Cardiac fibroblast (primary cell): ENCODE data around the gene LAMB4.
A peak's percentile ranks its signal among the peaks of the same experiment; 100 is the strongest.

ENCODE experiments used
- DNase-seq, 2 donors: peaks; one replicate each; pipeline versions ENCODE4 v3.0.0 to v3.0.0-alpha.2; 2010; ENCODE audit warnings: low read depth in 2 of 2
- H3K4me3 ChIP-seq, 2 donors: replicated peaks in 1 of 2; 1 replicate in 1 of 2; 2 replicates in 1 of 2; pipeline ENCODE4 v1.5.1; 2011; ENCODE audit warnings: low read depth in 2 of 2, low read length in 2 of 2, mild to moderate bottlenecking in 2 of 2, moderate library complexity in 1 of 2
- TF ChIP-seq, protein P1 (sequence below): IDR thresholded peaks from one replicate; pipeline ENCODE4 v1.5.1; 2011; ENCODE audit warnings: low read depth, mild to moderate bottlenecking, low read length, inconsistent platforms

The LAMB4 gene

DNA sequence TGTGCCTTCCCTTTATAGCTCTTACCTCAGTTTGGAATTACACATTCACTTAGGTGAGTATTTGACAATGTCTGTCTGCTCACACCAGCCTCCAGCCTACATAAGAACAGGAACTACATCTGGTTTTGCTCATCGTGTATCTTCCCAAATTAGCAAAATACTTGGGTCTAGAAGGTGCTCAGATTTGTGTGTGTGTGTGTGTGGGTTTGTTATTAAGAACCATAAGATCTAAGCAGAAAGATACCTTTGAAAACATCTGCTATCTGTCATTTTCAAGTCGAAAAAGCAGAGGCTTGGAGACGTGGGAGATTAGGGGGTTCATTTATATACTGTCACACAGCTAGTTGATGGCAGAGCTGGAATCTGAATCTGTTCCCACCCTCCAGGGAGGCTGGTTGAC, 14.8 kb upstream of the LAMB4 start:
- TF ChIP-seq, protein P1, sequence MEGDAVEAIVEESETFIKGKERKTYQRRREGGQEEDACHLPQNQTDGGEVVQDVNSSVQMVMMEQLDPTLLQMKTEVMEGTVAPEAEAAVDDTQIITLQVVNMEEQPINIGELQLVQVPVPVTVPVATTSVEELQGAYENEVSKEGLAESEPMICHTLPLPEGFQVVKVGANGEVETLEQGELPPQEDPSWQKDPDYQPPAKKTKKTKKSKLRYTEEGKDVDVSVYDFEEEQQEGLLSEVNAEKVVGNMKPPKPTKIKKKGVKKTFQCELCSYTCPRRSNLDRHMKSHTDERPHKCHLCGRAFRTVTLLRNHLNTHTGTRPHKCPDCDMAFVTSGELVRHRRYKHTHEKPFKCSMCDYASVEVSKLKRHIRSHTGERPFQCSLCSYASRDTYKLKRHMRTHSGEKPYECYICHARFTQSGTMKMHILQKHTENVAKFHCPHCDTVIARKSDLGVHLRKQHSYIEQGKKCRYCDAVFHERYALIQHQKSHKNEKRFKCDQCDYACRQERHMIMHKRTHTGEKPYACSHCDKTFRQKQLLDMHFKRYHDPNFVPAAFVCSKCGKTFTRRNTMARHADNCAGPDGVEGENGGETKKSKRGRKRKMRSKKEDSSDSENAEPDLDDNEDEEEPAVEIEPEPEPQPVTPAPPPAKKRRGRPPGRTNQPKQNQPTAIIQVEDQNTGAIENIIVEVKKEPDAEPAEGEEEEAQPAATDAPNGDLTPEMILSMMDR, result no peak
- no peak for DNase-seq
- H3K4me3 ChIP-seq, result no peak overlapping the region

DNA sequence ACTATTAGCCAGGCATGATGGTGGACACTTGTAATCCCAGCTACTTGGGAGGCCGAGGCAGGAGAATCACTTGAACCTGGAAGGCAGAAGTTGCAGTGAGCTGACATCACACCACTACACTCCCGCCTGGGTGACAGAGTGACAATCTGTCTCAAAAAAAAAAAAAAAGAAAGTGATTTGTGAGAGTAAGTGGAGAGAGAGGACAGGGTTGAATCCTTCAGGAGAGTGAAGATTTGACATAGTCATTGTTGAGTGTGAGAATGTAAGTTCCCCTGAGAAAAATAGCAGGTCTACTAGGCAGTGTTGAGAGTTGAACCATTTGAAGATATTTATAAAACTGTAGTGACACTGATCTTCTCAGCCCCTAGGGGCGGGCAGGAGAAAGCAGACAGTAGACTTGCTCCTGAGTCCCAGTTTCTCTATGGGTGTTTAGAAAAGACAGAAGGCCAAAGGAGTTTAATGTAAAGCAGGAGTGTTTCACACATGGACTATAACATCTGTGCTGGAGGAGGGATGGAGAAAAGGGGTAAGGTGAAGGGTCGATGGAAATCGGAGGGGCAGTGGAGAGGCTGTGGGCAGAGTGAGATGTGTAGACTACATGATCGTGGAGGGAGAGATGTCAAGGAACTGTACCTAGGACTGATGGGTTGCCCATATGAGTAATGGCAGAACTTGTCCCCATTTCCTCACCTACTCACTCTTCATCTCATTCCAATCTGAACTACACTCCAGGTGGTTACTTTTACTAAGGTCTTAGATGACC, 13.7 kb upstream of the LAMB4 start:
- no peak for DNase-seq
- no peak overlapping the region for H3K4me3 ChIP-seq
- TF ChIP-seq, protein P1, result peak; percentile 2

DNA sequence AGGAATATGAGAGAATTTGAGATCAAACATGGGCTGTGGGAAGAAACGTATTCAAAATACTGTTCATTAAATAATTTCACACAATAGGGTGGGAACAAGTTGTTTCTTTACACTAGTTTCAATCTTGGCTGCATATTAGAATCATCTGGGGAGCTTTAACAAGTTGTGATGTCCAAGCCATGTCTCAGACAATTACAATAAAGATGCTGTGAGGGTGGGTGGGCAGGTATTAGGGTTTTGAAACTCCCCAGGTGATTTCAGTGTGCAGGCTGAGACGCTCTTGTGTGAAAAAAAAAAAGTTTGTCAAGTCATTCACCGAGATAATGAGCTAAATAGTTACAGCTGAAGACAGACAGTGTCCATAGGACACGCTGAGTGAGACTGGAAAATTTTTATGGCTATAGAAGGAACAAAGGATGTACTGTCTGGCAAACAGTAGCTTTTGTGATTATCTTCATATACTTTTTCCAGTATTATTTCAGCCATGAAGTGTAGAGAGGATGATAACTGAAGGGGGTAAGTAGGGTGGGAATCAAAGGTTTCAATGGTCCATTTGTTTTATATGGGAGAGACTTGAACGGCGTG, 12.6 kb upstream of the LAMB4 start:
- no peak for DNase-seq
- H3K4me3 ChIP-seq, result no peak overlapping the region
- TF ChIP-seq, protein P1, result no peak

DNA sequence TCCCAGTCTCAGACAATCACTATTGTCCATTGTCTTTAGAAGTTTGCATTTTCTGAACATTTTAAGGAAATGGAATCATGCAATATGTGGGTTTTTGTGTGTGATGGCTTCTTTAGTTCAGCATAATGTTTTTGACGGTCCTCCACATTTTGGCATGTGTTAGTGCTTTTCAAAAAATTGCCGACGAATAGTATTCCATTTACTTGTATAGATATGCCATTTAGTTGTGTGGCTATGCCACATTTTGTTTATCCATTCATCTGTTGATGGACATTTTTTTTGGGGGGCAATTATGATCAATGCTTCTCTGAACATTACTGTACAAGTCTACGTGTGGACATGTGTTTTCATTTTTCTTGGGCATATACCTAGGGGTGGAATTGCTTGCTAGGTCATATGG, 12.0 kb upstream of the LAMB4 start:
- no peak overlapping the region for H3K4me3 ChIP-seq
- TF ChIP-seq, protein P1, result no peak

DNA sequence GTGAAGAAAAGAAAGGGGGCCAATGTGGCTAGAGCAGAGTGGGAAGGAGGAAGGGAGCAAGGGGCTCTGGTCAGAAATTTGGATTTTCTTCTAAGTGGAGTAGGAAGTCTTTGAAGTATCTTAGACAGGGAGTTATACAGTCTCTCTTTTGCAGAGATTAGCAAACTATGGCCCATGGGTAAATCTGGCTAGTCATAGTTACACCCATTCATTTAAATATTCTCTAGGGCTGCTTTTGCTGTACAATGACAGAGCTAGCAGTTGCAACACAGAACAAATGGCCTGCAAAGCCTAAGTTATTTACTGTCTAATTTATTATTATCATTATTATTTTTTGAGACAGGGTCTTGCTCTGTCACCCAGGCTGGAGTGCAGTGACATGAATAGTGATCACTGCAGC, 10.5 kb upstream of the LAMB4 start:
- no peak for DNase-seq
- H3K4me3 ChIP-seq, result no peak overlapping the region
- TF ChIP-seq, protein P1, result no peak

More for the DNA sequence above, 12.0 kb upstream of the LAMB4 start:
- DNase-seq, result no peak

DNA sequence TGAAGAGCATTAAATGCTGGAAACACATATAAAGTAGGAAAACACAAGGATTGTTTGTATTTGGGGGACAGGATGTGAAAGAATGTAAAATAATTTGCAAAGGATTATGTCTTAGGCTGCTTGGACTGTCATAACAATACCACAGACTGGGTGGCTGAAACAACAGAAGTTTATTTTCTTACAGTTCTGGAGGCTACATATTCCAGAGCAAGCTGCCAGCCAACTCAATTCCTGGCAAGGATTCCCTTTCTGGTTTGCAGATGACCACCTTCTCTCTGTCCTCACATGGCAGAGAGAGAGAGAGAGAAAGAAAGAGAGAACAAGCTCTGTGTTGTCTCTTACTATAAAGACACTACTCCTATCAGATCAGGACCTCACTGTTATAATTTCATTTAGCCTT, 8.8 kb upstream of the LAMB4 start:
- TF ChIP-seq, protein P1, result no peak
- peak in 1 of 2 donors; percentile 46 for DNase-seq
- H3K4me3 ChIP-seq, result no peak overlapping the region
